ENCODE measurements around the gene NPC1.
"Not testable (repeated sequence)": the region's sequence is repeated elsewhere in the genome, so short reads cannot be mapped to it uniquely, and the experiment has no call there.

NPC1 gene

GRCh38 chr18:23578891-23579653, 7.2 kb downstream of the NPC1 start:
- no peak for DNase-seq (ENCODE audit: low read depth in 1 of 2, low spot score in 1 of 2)
- no peak for TF ChIP-seq JUND (IDR thresholded peaks at IDR 0.05; ENCODE audit: low read depth)
- in situ Hi-C loops (cut with HindIII; ENCODE audit: low pct_unique_long_range_greater_than_20kb, low sequenced_read_pairs) = no loop called here

- in situ Hi-C loops (cut with HindIII; ENCODE audit: low pct_unique_long_range_greater_than_20kb, low sequenced_read_pairs) = no loop called here
- TF ChIP-seq JUND (IDR thresholded peaks at IDR 0.05; ENCODE audit: low read depth) = no peak
- no peak for DNase-seq (ENCODE audit: low read depth in 1 of 2, low spot score in 1 of 2)
Observed at GRCh38 chr18:23578067-23578701, 8.1 kb downstream of the NPC1 start.

- in situ Hi-C loops (cut with HindIII; ENCODE audit: low pct_unique_long_range_greater_than_20kb, low sequenced_read_pairs); DNase-seq (ENCODE audit: low read depth in 1 of 2, low spot score in 1 of 2): not testable (repeated sequence)
Observed at GRCh38 chr18:23577521-23577920, 8.8 kb downstream of the NPC1 start.

- TF ChIP-seq JUND (IDR thresholded peaks at IDR 0.05; ENCODE audit: low read depth) = no peak
- no peak for DNase-seq (ENCODE audit: low read depth in 1 of 2, low spot score in 1 of 2)
- in situ Hi-C loops (cut with HindIII; ENCODE audit: low pct_unique_long_range_greater_than_20kb, low sequenced_read_pairs) = no loop called here
Observed at GRCh38 chr18:23575309-23575651, 11.0 kb downstream of the NPC1 start.

- in situ Hi-C loops (cut with HindIII; ENCODE audit: low pct_unique_long_range_greater_than_20kb, low sequenced_read_pairs) = no loop called here
- TF ChIP-seq JUND (IDR thresholded peaks at IDR 0.05; ENCODE audit: low read depth) = no peak
- no peak for DNase-seq (ENCODE audit: low read depth in 1 of 2, low spot score in 1 of 2)
Observed at GRCh38 chr18:23574611-23575308, 11.5 kb downstream of the NPC1 start.

GRCh38 chr18:23573626-23574431, 12.5 kb downstream of the NPC1 start:
- TF ChIP-seq JUND (IDR thresholded peaks at IDR 0.05; ENCODE audit: low read depth) = no peak
- in situ Hi-C loops (cut with HindIII; ENCODE audit: low pct_unique_long_range_greater_than_20kb, low sequenced_read_pairs) = no loop called here
- DNase-seq (ENCODE audit: low read depth in 1 of 2, low spot score in 1 of 2) = no peak

- in situ Hi-C loops (cut with HindIII; ENCODE audit: low pct_unique_long_range_greater_than_20kb, low sequenced_read_pairs) = no loop called here
- no peak for TF ChIP-seq JUND (IDR thresholded peaks at IDR 0.05; ENCODE audit: low read depth)
- DNase-seq (ENCODE audit: low read depth in 1 of 2, low spot score in 1 of 2) = no peak
Observed at GRCh38 chr18:23573020-23573419, 13.3 kb downstream of the NPC1 start.

- no peak for TF ChIP-seq JUND (IDR thresholded peaks at IDR 0.05; ENCODE audit: low read depth)
- in situ Hi-C loops (cut with HindIII; ENCODE audit: low pct_unique_long_range_greater_than_20kb, low sequenced_read_pairs) = no loop called here
- DNase-seq (ENCODE audit: low read depth in 1 of 2, low spot score in 1 of 2) = no peak
Observed at GRCh38 chr18:23572570-23572969, 13.7 kb downstream of the NPC1 start.

- in situ Hi-C loops (cut with HindIII; ENCODE audit: low pct_unique_long_range_greater_than_20kb, low sequenced_read_pairs) = no loop called here
- DNase-seq (ENCODE audit: low read depth in 1 of 2, low spot score in 1 of 2) = no peak
Observed at GRCh38 chr18:23572012-23572411, 14.3 kb downstream of the NPC1 start.

GRCh38 chr18:23570912-23571504, 15.3 kb downstream of the NPC1 start:
- in situ Hi-C loops (cut with HindIII; ENCODE audit: low pct_unique_long_range_greater_than_20kb, low sequenced_read_pairs) = no loop called here
- TF ChIP-seq JUND (IDR thresholded peaks at IDR 0.05; ENCODE audit: low read depth) = no peak
- no peak for DNase-seq (ENCODE audit: low read depth in 1 of 2, low spot score in 1 of 2)

More at GRCh38 chr18:23572012-23572411, 14.3 kb downstream of the NPC1 start:
- TF ChIP-seq JUND (IDR thresholded peaks at IDR 0.05; ENCODE audit: low read depth) = no peak

GRCh38 chr18:23569299-23570063, 16.8 kb downstream of the NPC1 start:
- TF ChIP-seq JUND (IDR thresholded peaks at IDR 0.05; ENCODE audit: low read depth) = no peak
- no peak for DNase-seq (ENCODE audit: low read depth in 1 of 2, low spot score in 1 of 2)
- in situ Hi-C loops (cut with HindIII; ENCODE audit: low pct_unique_long_range_greater_than_20kb, low sequenced_read_pairs) = no loop called here
